Measurements from ENCODE around the gene MOG.

MOG gene

GRCh38 chr6:29656798-29657197 is at the start of gene MOG:
TSS of gene MOG (plus strand) at chr6:29657092. CDS start at chr6:29657210, 118 bp downstream.
- DNase-seq (ENCODE audit: low read depth) = no peak

GRCh38 chr6:29608131-29608530 is 48.8 kb upstream of the MOG start:
- no peak for DNase-seq (ENCODE audit: low read depth)

DNA sequence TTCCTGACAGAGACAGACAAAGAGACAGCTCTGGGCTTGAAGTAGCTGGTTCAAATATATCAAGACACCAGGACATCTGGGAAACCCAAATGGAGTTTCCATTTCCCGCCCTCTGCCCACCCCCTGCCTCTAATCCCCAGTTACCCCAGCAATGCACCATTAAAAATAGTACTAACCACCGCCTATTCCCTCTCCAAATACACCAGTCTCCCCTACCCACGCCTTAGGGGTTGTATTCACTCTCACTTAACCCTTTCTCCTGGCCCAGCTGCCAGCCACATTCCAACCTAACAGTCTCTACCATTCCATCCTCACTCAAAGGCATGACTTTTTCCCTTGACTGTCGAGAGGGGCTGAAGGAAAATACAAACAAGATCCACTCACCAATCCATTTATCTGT is 46.4 kb upstream of the MOG start:
- no peak for DNase-seq (ENCODE audit: low read depth)

DNA sequence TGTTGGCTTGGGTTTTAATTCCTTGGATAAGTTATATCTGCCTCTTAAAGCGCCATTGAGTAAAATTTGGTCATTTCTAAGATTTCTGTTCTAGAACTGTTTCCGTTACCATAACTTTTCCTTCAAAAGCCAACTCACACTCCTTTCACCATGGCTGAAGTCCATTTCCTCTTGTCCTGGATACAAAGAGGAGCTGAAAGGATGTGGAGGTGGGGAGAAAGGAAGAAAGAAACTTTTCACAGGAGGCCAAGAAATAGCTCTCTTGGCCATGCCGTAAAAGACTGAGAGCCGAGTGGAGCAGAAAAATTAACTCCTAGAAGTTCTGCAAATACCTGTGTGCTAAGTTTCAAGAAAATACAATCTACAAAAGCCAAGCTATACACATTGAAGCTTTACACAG is 45.5 kb upstream of the MOG start:
- DNase-seq (ENCODE audit: low read depth) = no peak

GRCh38 chr6:29617782-29618554 is 38.9 kb upstream of the MOG start:
- no peak for DNase-seq (ENCODE audit: low read depth)

DNA sequence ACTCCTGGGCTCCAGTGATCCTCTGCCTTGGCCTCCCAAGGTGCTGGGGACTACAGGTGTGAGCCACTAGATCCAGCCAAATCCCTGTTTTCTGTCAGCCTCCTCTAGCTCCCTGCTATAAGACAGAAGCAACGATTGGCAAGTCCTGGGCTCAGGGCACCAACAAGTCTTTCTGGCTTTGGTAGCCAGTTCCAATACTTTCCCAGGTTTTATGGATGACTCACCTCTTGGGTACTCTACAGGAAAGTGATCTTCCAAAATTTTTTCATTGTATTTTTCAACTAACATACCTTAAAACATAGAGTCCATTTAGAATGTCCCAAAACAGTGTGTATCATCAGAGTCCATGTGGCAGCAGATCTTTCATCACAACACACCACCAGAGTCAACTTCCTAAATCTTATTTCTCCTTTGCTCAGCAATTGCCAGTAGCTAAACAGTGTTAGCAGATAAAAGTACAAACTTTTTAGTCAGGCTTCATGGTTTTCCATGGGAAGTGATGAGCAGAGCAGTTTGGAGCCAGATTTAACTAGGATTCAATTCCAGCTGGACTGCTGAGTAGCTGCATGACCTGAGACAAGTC is 37.2 kb upstream of the MOG start:
- no peak for DNase-seq (ENCODE audit: low read depth)

GRCh38 chr6:29620630-29621029 is 36.3 kb upstream of the MOG start:
- no peak for DNase-seq (ENCODE audit: low read depth)

DNA sequence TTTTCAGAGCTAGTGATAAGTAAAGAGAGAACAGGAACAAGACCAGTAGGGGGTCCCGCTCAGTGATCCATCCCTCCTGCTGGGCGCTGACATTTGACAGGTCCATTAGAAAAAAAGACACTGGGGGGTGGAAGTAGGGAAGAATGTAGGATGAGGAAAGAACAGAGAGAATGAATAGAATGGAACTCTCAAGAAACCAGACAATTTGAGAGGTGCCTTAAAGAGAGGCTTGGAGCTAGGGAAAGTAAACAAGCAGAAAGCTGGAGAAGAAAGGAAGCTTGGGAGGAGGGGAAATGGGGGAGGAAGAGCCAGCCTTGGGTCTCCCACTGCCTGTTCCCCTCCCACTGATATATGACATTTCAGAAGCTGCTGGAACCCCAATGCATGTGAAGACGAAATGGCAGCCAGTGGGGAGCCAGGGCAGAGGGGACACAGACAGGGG is 32.4 kb upstream of the MOG start:
- no peak for DNase-seq (ENCODE audit: low read depth)

- no peak for DNase-seq (ENCODE audit: low read depth)
Measured at GRCh38 chr6:29625337-29625930, 31.5 kb upstream of the MOG start.

- no peak for DNase-seq (ENCODE audit: low read depth)
Measured at GRCh38 chr6:29626948-29627754, 29.7 kb upstream of the MOG start.

- no peak for DNase-seq (ENCODE audit: low read depth)
Measured at GRCh38 chr6:29627755-29628418, 29.0 kb upstream of the MOG start.

- DNase-seq (ENCODE audit: low read depth) = no peak
Measured at GRCh38 chr6:29628419-29629281, 28.2 kb upstream of the MOG start.

DNA sequence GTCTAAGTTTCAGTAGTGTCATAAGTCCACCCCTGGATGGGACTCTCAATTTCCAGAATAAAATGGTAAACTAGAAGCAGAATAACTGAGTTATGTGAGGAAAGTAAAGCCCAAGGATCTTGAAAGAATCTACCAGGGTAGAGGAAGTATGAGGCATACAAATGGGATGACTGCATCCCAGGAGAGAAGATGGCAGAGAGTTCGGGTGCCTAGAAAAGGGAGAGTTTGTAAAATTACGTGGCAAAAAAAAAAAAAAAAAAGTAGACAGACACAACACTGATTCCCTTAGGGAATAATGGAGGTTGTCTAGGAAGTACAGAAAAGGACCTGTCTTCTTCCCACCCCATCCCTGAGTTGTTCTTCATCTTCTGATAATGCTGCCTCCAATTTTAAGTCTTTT is 27.3 kb upstream of the MOG start:
- no peak for DNase-seq (ENCODE audit: low read depth)

DNA sequence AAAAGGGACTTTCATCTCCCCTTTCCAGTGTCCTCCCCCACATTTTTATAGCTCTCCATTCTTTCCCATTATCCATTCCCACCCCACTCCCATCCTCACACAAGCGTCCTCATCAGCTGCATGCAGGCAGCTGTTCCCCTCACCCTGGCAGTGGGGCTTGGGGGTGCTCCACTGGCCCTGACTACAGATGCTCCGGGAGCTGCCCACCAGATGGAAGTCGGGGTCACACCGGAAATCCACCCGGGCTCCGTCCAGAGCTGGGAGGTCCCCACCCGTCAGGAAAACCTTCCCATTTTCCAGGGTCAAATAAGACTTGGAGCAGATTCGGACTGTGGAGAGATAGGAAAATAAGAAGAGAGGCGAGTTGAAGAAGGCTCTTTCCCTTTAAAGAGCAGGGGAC is 26.6 kb upstream of the MOG start:
- DNase-seq (ENCODE audit: low read depth) = no peak

DNA sequence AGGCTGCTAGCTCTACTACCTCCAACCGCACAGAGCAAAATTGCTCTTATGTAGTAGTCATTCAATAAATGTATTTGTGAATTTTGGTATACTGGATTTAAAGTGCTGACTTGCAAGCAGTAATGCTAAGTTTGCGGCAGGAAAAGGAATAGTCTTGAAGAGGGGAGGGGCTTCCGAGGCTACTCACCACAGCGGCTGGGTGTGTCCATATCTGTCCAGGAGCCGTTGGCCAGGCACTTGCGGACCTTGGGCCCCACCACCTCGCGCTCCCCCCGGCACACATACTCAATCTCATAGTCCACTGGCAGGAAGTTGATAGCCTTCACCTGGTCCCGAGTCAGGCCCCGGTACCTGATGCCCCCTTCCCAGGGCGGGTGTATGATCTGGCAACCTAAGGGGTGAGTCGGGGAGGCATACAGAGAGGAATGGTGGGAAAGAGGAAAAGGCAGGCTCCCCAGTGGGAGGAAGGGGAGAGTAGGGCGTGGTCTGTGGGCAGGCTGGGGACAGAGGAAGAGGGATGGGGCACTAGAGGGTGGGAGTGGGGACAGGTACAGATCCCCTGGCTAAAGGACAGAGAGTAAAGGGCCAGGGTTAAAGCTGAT is 25.6 kb upstream of the MOG start:
- no peak for DNase-seq (ENCODE audit: low read depth)

GRCh38 chr6:29631860-29632731 is 24.8 kb upstream of the MOG start:
- DNase-seq (ENCODE audit: low read depth) = no peak

DNA sequence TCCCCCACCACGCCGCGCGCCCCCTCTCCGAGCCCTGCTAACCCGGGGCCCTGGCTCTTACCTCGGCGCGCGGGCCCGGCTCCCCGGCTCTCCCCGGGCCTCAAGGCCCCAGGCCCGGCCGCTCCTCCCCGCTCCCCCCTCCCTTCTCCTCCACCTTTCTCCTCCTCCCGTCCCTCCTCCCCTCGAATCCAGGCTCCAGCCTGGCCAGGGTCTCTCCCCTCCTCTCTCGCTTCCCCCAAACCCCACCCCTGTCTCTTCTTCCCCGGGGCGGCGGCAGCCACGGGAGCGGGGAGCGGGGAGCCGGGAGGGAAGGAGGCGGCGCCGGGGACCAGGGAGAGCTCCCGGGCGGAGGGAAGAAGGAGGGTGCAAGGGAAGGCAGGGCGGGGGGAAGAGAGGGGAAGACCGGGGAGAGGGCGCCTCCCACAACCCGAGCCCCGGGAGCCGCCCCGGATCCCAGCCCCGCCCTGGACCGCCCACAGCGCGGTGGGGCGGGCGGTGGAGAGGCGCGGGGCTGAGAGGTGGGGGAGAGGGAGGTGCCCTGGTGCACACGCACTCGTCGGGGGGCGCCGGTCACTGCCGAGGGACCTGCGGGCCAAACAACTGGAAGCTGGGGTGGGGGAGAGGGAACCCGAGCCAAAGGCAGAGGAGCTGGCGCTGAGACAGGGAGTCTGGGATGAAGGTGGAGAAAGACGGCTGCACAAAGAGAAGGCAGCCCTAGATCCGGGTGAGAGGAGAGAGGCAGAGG is 23.9 kb upstream of the MOG start, which contains the start of gene GABBR1:
GABBR1 (minus strand) TSS at position 395 of the 745 bp plus-strand sequence. CDS start 798 bp downstream, outside the sequence.
- DNase-seq (ENCODE audit: low read depth) = no peak

- DNase-seq (ENCODE audit: low read depth) = no peak
Measured at GRCh38 chr6:29633534-29633905, 23.4 kb upstream of the MOG start.

DNA sequence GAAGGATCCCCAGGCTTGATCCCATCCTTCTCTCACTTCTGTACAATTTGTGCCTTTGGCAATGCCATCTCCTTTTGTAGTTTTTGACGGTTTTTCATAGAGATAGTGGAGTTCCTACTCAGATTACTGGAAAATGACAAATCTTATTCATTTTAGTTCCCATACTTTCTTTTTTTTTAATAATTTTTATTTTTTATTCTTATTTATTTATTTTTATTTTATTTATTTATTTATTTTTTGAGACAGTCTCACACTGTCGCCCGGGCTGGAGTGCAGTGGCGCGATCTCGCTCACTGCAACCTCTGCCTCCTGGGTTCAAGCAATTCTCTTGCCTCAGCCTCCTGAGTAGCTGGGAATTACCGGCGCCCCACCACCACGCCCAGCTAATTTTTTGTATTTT is 19.6 kb upstream of the MOG start:
- no peak for DNase-seq (ENCODE audit: low read depth)
